ENCODE measurements around the gene CD4. TPM values are rescaled to one million over a fixed set of nuclear protein-coding genes. Genes with fewer than 3 reads are reported as not detected.
"Not testable (repeated sequence)": the region's sequence is repeated elsewhere in the genome, so short reads cannot be mapped to it uniquely, and the experiment has no call there.

Gene CD4
- total and polyA plus RNA-seq, 12 donors, result 2.4 to 52.8 (median 24.3) TPM

- Histone ChIP-seq H3K36me3 (replicated peaks in 1 of 2) (peaks cover 0 to 81% of the 10 kb centered on the region in 2 donors), H3K4me1 (replicated peaks in 1 of 2) (peaks cover 0 to 7% of the 10 kb centered on the region in 2 donors), H3K27ac (no peak overlapping the region), H3K4me3 (no peak overlapping the region), H3K9me3 (replicated peaks in 1 of 3) (no peaks in the 10 kb centered on the region), H3K27me3 (no peaks in the 10 kb centered on the region)
- no peak for DNase-seq
- no peak for TF ChIP-seq POLR2A (IDR thresholded peaks at IDR 0.05)
- no peak for TF ChIP-seq CTCF (IDR thresholded peaks at IDR 0.05)
- 82 to 89% (median 86%) methylated on average over 8 to 11 of the region's 11 CpGs for WGBS, 4 donors
- intact Hi-C loops (cut with DNase I), result no loop called here
These were observed 73.7 kb downstream of the CD4 start for GRCh38 chr12:6863033-6863432.

GRCh38 chr12:6863586-6864321 is 74.4 kb downstream of the CD4 start:
- intact Hi-C loops (cut with DNase I), result no loop called here
- 93 to 98% (median 95%) methylated on average over 9 to 16 of the region's 16 CpGs for WGBS, 4 donors
- Histone ChIP-seq H3K4me1 (replicated peaks in 1 of 2) (peaks cover 4 to 12% of the 10 kb centered on the region in 2 donors), H3K4me3 (no peak overlapping the region), H3K27ac (no peak overlapping the region), H3K27me3 (no peaks in the 10 kb centered on the region), H3K36me3 (replicated peaks in 1 of 2) (peaks cover 0 to 73% of the 10 kb centered on the region in 2 donors), H3K9me3 (replicated peaks in 1 of 3) (no peaks in the 10 kb centered on the region)
- no peak for DNase-seq
- TF ChIP-seq POLR2A (IDR thresholded peaks at IDR 0.05) (no peak), CTCF (IDR thresholded peaks at IDR 0.05) (no peak)

- intact Hi-C loops (cut with DNase I); H3K9me3 ChIP-seq (replicated peaks in 1 of 3); H3K4me3 ChIP-seq; DNase-seq; H3K27me3 ChIP-seq; H3K27ac ChIP-seq: not testable (repeated sequence)
- WGBS, 4 donors, result 92 to 95% (median 94%) methylated on average over 5 of the region's 5 CpGs; no CpG with 5 or more reads in 1 of the 4 donors
- Histone ChIP-seq H3K36me3 (replicated peaks in 1 of 2) (peaks cover 0 to 73% of the 10 kb centered on the region in 2 donors), H3K4me1 (replicated peaks in 1 of 2) (peaks cover 18 to 28% of the 10 kb centered on the region in 2 donors)
These were observed 76.0 kb downstream of the CD4 start for GRCh38 chr12:6865307-6865706.

GRCh38 chr12:6866163-6866919 is 77.0 kb downstream of the CD4 start:
- intact Hi-C loops (cut with DNase I), result no loop called here
- DNase-seq, result peak in 1 of 7 donors; percentile 50
- 76 to 85% (median 81%) methylated on average over 15 to 19 of the region's 19 CpGs for whole genome bisulfite sequencing, 4 donors
- Histone ChIP-seq H3K36me3 (replicated peaks in 1 of 2) (peaks cover 0 to 73% of the 10 kb centered on the region in 2 donors), H3K27me3 (no peaks in the 10 kb centered on the region), H3K4me3 (peak overlapping the region in 1 of 4 donors; percentile 93), H3K9me3 (replicated peaks in 1 of 3) (no peaks in the 10 kb centered on the region), H3K4me1 (replicated peaks in 1 of 2) (peaks cover 21 to 37% of the 10 kb centered on the region in 2 donors), H3K27ac (peak overlapping the region in 4 of 5 donors; percentile 97 to 98 (median 98))
- no peak for TF ChIP-seq CTCF (IDR thresholded peaks at IDR 0.05)

All from adrenal gland (tissue), 12 donors.